GM12892 (cell line): Measurements from ENCODE around the gene ALKBH7.

ENCODE experiments used
- POLR2A ChIP-seq: IDR thresholded peaks from 2 replicates; pipeline ENCODE4 v1.6.1; 2011; ENCODE audit warnings: low read depth, low read length, control low read depth
- POLR2AphosphoS5 ChIP-seq: IDR thresholded peaks from 2 replicates; pipeline ENCODE4 v1.6.1; 2011; ENCODE audit warnings: low read depth, low read length, control low read depth
- TAF1 ChIP-seq: IDR thresholded peaks from 2 replicates; pipeline ENCODE4 v1.6.1; 2011; ENCODE audit warnings: low read depth, mild to moderate bottlenecking, control low read depth, low read length, borderline replicate concordance

DNA sequence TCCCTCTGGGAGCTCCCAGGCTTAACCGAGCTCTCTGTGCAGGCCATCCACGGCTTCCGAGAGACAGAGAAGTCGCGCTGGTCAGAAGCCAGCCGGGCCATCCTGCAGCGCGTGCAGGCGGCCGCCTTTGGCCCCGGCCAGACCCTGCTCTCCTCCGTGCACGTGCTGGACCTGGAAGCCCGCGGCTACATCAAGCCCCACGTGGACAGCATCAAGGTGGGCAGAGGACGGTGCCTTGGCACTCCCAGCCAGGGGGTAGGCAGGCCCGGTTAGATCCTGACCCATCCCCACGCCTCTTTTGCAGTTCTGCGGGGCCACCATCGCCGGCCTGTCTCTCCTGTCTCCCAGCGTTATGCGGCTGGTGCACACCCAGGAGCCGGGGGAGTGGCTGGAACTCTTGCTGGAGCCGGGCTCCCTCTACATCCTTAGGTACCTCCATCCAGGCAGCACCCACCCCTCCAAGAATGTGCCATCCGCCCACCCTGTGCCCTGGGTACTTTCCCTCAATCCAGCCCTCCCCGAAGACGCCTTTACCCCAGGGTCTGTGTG, 1.6 kb downstream of the ALKBH7 start:
- TF ChIP-seq POLR2AphosphoS5, result no peak
- no peak for TF ChIP-seq TAF1
- no peak for TF ChIP-seq POLR2A
